ENCODE results near the gene STK17A. TPM values are rescaled to one million over a fixed set of nuclear protein-coding genes. Genes with fewer than 3 reads are reported as not detected.

The STK17A gene
- polyA plus RNA-seq, 1 of the 3 experiments (the other 2 are of a cell fraction) = 47.8 TPM

DNA sequence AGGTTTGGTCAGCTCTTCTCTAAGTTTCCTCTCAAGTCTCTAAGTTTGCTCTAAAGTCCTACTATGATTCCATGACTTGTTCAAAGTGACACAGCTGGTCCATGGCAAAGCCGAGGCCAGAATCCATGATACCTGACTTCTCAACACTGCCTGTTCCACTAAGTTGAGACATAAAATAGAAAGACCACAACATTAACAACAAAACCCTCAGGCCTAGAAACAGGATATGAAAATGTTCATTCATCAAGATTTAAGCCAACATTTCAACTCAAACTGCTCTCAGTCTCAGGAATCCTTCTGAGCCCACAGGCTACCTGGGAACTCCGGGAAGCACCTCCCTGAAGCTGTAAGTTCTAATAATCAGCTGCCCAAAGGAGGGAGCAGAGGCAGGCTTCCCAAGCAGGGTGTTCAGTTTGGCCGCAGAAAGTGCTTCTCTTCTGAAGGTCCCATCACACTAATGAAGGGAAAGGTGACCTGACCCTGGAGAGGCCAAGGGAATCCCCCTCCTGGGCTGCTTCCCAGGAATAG, 62.9 kb downstream of the STK17A start:
- WGBS (ENCODE audit: low lambda C conversion rate) = 88% methylated on average over 3 of the region's 3 CpGs
- peaks cover 66% of the 10 kb centered on the region for H3F3A ChIP-seq (replicated peaks; ENCODE audit: insufficient read depth)
- no peaks in the 10 kb centered on the region for H4K20me1 ChIP-seq (ENCODE audit: insufficient read depth)
- H3K4me1 ChIP-seq (ENCODE audit: control insufficient read depth in 1 of 2, insufficient read depth in 2 of 2, low read depth in 1 of 2, low read length in 1 of 2) = peaks cover 54 to 57% of the 10 kb centered on the region in 2 experiments
- H3K4me2 ChIP-seq = peak overlapping the region; percentile 85
- no peaks in the 10 kb centered on the region for H3K9me3 ChIP-seq
- peaks cover 23 to 42% of the 10 kb centered on the region in 2 experiments for H3K36me3 ChIP-seq (replicated peaks in 1 of 2; ENCODE audit: control insufficient read depth in 1 of 2, insufficient read depth in 2 of 2, low read length in 1 of 2)
- H3K79me2 ChIP-seq (ENCODE audit: insufficient read depth) = peaks cover 64% of the 10 kb centered on the region
- peak overlapping the region in 1 of 2 experiments; percentile 44; a peak in 1 of 4 replicates for H3K4me3 ChIP-seq (ENCODE audit: low read depth in 2 of 2, low read length in 1 of 2)
- ChIA-PET CTCF (interaction anchor here (0.6 to 6.7 kb wide), 6 partner anchors 17 to 194 kb away, joined by 3 to 45 read pairs (median 6); partner anchors contain the start of gene STK17A), POLR2A (no interaction called here)
- no peak for DNase-seq
- H2AFZ ChIP-seq (ENCODE audit: low read depth) = no peak overlapping the region
- TF ChIP-seq, protein P1, sequence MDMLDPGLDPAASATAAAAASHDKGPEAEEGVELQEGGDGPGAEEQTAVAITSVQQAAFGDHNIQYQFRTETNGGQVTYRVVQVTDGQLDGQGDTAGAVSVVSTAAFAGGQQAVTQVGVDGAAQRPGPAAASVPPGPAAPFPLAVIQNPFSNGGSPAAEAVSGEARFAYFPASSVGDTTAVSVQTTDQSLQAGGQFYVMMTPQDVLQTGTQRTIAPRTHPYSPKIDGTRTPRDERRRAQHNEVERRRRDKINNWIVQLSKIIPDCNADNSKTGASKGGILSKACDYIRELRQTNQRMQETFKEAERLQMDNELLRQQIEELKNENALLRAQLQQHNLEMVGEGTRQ (IDR thresholded peaks at IDR 0.05; ENCODE audit: borderline replicate concordance, low read depth, low read length) = no peak
- TF ChIP-seq POLR2AphosphoS5 (IDR thresholded peaks at IDR 0.05; ENCODE audit: low read depth, low read length) = no peak; the same call in 1 of the 2 replicates
- TF ChIP-seq, protein P2, sequence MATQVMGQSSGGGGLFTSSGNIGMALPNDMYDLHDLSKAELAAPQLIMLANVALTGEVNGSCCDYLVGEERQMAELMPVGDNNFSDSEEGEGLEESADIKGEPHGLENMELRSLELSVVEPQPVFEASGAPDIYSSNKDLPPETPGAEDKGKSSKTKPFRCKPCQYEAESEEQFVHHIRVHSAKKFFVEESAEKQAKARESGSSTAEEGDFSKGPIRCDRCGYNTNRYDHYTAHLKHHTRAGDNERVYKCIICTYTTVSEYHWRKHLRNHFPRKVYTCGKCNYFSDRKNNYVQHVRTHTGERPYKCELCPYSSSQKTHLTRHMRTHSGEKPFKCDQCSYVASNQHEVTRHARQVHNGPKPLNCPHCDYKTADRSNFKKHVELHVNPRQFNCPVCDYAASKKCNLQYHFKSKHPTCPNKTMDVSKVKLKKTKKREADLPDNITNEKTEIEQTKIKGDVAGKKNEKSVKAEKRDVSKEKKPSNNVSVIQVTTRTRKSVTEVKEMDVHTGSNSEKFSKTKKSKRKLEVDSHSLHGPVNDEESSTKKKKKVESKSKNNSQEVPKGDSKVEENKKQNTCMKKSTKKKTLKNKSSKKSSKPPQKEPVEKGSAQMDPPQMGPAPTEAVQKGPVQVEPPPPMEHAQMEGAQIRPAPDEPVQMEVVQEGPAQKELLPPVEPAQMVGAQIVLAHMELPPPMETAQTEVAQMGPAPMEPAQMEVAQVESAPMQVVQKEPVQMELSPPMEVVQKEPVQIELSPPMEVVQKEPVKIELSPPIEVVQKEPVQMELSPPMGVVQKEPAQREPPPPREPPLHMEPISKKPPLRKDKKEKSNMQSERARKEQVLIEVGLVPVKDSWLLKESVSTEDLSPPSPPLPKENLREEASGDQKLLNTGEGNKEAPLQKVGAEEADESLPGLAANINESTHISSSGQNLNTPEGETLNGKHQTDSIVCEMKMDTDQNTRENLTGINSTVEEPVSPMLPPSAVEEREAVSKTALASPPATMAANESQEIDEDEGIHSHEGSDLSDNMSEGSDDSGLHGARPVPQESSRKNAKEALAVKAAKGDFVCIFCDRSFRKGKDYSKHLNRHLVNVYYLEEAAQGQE (IDR thresholded peaks at IDR 0.05; ENCODE audit: low read depth, low read length) = no peak
- no peak for TF ChIP-seq SIN3A (IDR thresholded peaks at IDR 0.05; ENCODE audit: borderline replicate concordance, low read depth, low read length)
- H3K27ac ChIP-seq (ENCODE audit: low read depth in 2 of 2, low read length in 1 of 2) = peak overlapping the region; percentile 98 to 100
- H3K9ac ChIP-seq = peak overlapping the region; percentile 93
- H3K9me2 ChIP-seq = no peaks in the 10 kb centered on the region
- no peaks in the 10 kb centered on the region for H3K27me3 ChIP-seq (ENCODE audit: insufficient read depth)

DNA sequence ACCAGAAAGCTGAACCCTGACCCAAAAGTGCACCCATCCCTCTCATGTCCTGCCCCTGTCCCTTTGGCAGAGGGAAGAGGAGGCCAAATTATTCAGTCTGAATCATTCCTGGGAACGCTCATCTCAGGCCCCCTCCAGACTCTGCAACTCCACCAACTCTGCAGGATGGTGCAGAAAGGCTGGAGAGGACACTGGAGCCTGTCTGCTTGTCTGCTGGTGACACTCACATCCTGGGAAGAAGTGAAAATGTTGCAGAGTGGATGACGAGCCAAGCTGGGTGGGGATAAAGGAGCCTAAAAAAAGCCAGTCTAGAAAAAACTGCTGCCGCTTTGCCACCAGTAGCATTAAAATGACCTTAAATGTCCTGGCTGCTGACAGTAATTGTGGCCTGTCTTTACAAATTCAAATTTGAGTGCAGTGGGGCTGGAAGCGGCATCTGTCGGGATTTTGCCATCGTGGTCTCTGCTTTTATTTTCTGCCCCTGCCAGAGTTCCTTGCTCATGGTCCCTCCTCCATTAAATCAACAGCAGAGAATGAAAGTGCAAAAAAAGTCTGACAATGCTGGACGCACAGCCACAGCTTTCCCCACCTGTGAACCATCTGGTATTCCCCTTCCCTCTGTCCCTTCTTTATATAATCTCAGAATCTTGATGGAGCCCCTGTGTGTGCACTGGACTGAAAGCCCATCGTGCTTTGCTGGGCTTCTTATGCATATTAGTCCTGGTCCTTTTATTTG, 63.9 kb downstream of the STK17A start:
- H3K27ac ChIP-seq (ENCODE audit: low read depth in 2 of 2, low read length in 1 of 2) = peak overlapping the region; percentile 98 to 100
- peak; percentile 57 for DNase-seq
- H3K9me2 ChIP-seq = no peaks in the 10 kb centered on the region
- peaks cover 61 to 65% of the 10 kb centered on the region in 2 experiments for H3K4me1 ChIP-seq (ENCODE audit: control insufficient read depth in 1 of 2, insufficient read depth in 2 of 2, low read depth in 1 of 2, low read length in 1 of 2)
- peaks cover 13 to 32% of the 10 kb centered on the region in 2 experiments for H3K36me3 ChIP-seq (replicated peaks in 1 of 2; ENCODE audit: control insufficient read depth in 1 of 2, insufficient read depth in 2 of 2, low read length in 1 of 2)
- peak overlapping the region; percentile 20 to 44; a peak in 3 of 4 replicates for H3K4me3 ChIP-seq (ENCODE audit: low read depth in 2 of 2, low read length in 1 of 2)
- H3F3A ChIP-seq (replicated peaks; ENCODE audit: insufficient read depth) = peaks cover 66% of the 10 kb centered on the region
- peak overlapping the region; percentile 93 for H3K9ac ChIP-seq
- peak overlapping the region; percentile 85 for H3K4me2 ChIP-seq
- H3K27me3 ChIP-seq (ENCODE audit: insufficient read depth) = no peaks in the 10 kb centered on the region
- WGBS (ENCODE audit: low lambda C conversion rate) = 12% methylated on average over 8 of the region's 8 CpGs
- H4K20me1 ChIP-seq (ENCODE audit: insufficient read depth) = no peaks in the 10 kb centered on the region
- no peaks in the 10 kb centered on the region for H3K9me3 ChIP-seq
- CTCF ChIA-PET = interaction anchor here (1.2 to 6.7 kb wide), 6 partner anchors 9 to 193 kb away, joined by 3 to 45 read pairs (median 8); partner anchors contain the start of gene STK17A
- no peak overlapping the region for H2AFZ ChIP-seq (ENCODE audit: low read depth)
- POLR2A ChIA-PET = no interaction called here
- peaks cover 64% of the 10 kb centered on the region for H3K79me2 ChIP-seq (ENCODE audit: insufficient read depth)
- TF ChIP-seq SMC3 (IDR thresholded peaks at IDR 0.05; ENCODE audit: low read depth, low read length) (no peak), RAD21 (IDR thresholded peaks at IDR 0.05; ENCODE audit: low read length) (no peak), TCF12 (IDR thresholded peaks at IDR 0.05) (peak; percentile 69), EP300 (IDR thresholded peaks at IDR 0.05; ENCODE audit: borderline replicate concordance in 1 of 2, low read depth in 1 of 2, low read length in 1 of 2) (peak in 1 of 2 experiments; percentile 57; a peak in 2 of 4 replicates), NFIC (IDR thresholded peaks at IDR 0.05; ENCODE audit: borderline replicate concordance) (peak; percentile 80), EZH2phosphoT487 (IDR thresholded peaks at IDR 0.05; ENCODE audit: borderline replicate concordance, low read depth) (no peak), CHD2 (IDR thresholded peaks at IDR 0.05; ENCODE audit: low read length, partially characterized antibody) (no peak), RXRA (IDR thresholded peaks at IDR 0.05; ENCODE audit: borderline replicate concordance, low read depth) (peak; percentile 74; the same call in 1 of the 2 replicates)
- TF ChIP-seq, protein P2 (IDR thresholded peaks at IDR 0.05; ENCODE audit: low read depth, low read length) = no peak
- TF ChIP-seq, protein P3, sequence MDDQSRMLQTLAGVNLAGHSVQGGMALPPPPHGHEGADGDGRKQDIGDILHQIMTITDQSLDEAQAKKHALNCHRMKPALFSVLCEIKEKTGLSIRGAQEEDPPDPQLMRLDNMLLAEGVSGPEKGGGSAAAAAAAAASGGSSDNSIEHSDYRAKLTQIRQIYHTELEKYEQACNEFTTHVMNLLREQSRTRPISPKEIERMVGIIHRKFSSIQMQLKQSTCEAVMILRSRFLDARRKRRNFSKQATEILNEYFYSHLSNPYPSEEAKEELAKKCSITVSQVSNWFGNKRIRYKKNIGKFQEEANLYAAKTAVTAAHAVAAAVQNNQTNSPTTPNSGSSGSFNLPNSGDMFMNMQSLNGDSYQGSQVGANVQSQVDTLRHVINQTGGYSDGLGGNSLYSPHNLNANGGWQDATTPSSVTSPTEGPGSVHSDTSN (IDR thresholded peaks at IDR 0.05) = peak; percentile 65
- TF ChIP-seq, protein P4, sequence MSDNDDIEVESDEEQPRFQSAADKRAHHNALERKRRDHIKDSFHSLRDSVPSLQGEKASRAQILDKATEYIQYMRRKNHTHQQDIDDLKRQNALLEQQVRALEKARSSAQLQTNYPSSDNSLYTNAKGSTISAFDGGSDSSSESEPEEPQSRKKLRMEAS (IDR thresholded peaks at IDR 0.05; ENCODE audit: low read depth) = no peak
